K562 (cell line): ENCODE measurements around the gene XPR1. TPM values are rescaled to one million over a fixed set of nuclear protein-coding genes. Genes with fewer than 3 reads are reported as not detected.

Experiments
- ARHGAP35 ChIP-seq: fragments of 450-650 bp; IDR thresholded peaks from 2 replicates; pipeline ENCODE4 v1.6.1; 2018; ENCODE audit not compliant: partially characterized antibody
- CHD4 ChIP-seq: fragments of 200-600 bp; sonication (generic); IDR thresholded peaks from 3 replicates; pipeline ENCODE4 v1.6.1; 2012; ENCODE audit warnings: low read depth, mild to moderate bottlenecking, mixed read lengths, low read length, inconsistent platforms; ENCODE audit not compliant: insufficient read depth, insufficient replicate concordance, poor library complexity, severe bottlenecking
- HDAC1 ChIP-seq, 2 experiments: fragments of 450-650 bp; IDR thresholded peaks; 2 replicates each; pipeline ENCODE4 v1.6.1; 2016 to 2017; ENCODE audit warnings: inconsistent platforms in 1 of 2, mild to moderate bottlenecking in 1 of 2, moderate library complexity in 1 of 2
- HNRNPL ChIP-seq: fragments of 200-400 bp; formaldehyde crosslinking; IDR thresholded peaks from 2 replicates; pipeline ENCODE4 v1.6.1; 2017; ENCODE audit warnings: low read depth, mild to moderate bottlenecking, low read length
- NCOA2 ChIP-seq, 2 experiments: fragments of 450-650 bp; IDR thresholded peaks; 2 replicates each; pipeline ENCODE4 v1.6.1; 2018; ENCODE audit warnings: mild to moderate bottlenecking in 2 of 2, moderate library complexity in 1 of 2; ENCODE audit not compliant: partially characterized antibody in 2 of 2
- NFIC ChIP-seq: fragments of 450-650 bp; IDR thresholded peaks from 2 replicates; pipeline ENCODE4 v1.6.1; 2017; ENCODE audit warnings: mild to moderate bottlenecking, inconsistent platforms
- SIN3A ChIP-seq, 2 experiments: fragments of 150-350 bp in 1 of 2; IDR thresholded peaks; 2 replicates each; pipeline ENCODE4 v1.6.1; 2011 to 2016; ENCODE audit warnings: borderline replicate concordance in 2 of 2, low read depth in 2 of 2, low read length in 2 of 2, mild to moderate bottlenecking in 2 of 2, moderate library complexity in 2 of 2; ENCODE audit not compliant: control insufficient read depth in 1 of 2
- SMARCC2 ChIP-seq: fragments of 450-650 bp; IDR thresholded peaks from 2 replicates; pipeline ENCODE4 v1.6.1; 2017; ENCODE audit warnings: antibody characterized with exemption, moderate library complexity, mild to moderate bottlenecking, low read depth
- TAL1 ChIP-seq: fragments of 450-650 bp; IDR thresholded peaks from 2 replicates; pipeline ENCODE4 v1.6.1; 2016; ENCODE audit warnings: mild to moderate bottlenecking
- ZNF197 ChIP-seq: fragments of 200-800 bp; sonication (Bioruptor generic); IDR thresholded peaks from 2 replicates; pipeline ENCODE4 v1.6.1; 2016; ENCODE audit warnings: low read depth, missing genetic modification characterization, missing compliant biosample characterization
- ZNF699 ChIP-seq: fragments of 250-450 bp; sonication (Bioruptor Pico); IDR thresholded peaks from 2 replicates; pipeline ENCODE4 v1.8.0; 2021; ENCODE audit warnings: mild to moderate bottlenecking, moderate library complexity; ENCODE audit not compliant: insufficient replicate concordance
- ZNF717 ChIP-seq: fragments of 250-450 bp; sonication (Bioruptor Pico); IDR thresholded peaks from 2 replicates; pipeline ENCODE4 v1.5.0; 2021
- polyA plus RNA-seq, 8 experiments: library from polyadenylated mRNA; depleted of rRNA in 4 of 8; stranded (reverse) in 5 of 8; unstranded in 3 of 8; fragments of >200 nt; fragmentation: Nextera tagmentation in 2 of 8; fragmentation: Illumina TruSeq in 1 of 8; extraction: Ambion mirVana in 2 of 8; extraction: Trizol in 1 of 8; gene quantifications; 2 replicates each; pipeline versions ENCODE4 v1.2.1 to v1.2.3, GENCODE V29; 2011 to 2014; ENCODE audit warnings: inconsistent platforms in 1 of 8, missing spikeins in 1 of 8
- total RNA-seq, 7 experiments: library from RNA; depleted of rRNA in 6 of 7; stranded (reverse); fragments of >200 nt in 6 of 7; fragmentation: Illumina TruSeq in 2 of 7; extraction: Trizol in 2 of 7; gene quantifications; 2 replicates each; pipeline versions ENCODE4 v1.2.1 to v1.2.3, GENCODE V29; 2011 to 2021; ENCODE audit warnings: low replicate concordance in 1 of 7
- TF ChIP-seq, protein P1 (sequence below), 2 experiments: fragments of 450-650 bp; IDR thresholded peaks; 2 replicates each; pipeline ENCODE4 v1.6.1; 2018; ENCODE audit warnings: mild to moderate bottlenecking in 2 of 2, low read depth in 1 of 2; ENCODE audit not compliant: partially characterized antibody in 2 of 2
- TF ChIP-seq, protein P2 (sequence below): fragments of 250-450 bp; sonication (Bioruptor Pico); IDR thresholded peaks from 2 replicates; pipeline ENCODE4 v1.8.0; 2021; ENCODE audit warnings: moderate library complexity, mild to moderate bottlenecking, inconsistent platforms

Gene XPR1
- total and polyA plus RNA-seq, 9 of the 15 experiments (the other 6 are each of a cell fraction or from before 2014, with no cell fraction given), result 3.0 to 66.2 (median 38.6) TPM

DNA sequence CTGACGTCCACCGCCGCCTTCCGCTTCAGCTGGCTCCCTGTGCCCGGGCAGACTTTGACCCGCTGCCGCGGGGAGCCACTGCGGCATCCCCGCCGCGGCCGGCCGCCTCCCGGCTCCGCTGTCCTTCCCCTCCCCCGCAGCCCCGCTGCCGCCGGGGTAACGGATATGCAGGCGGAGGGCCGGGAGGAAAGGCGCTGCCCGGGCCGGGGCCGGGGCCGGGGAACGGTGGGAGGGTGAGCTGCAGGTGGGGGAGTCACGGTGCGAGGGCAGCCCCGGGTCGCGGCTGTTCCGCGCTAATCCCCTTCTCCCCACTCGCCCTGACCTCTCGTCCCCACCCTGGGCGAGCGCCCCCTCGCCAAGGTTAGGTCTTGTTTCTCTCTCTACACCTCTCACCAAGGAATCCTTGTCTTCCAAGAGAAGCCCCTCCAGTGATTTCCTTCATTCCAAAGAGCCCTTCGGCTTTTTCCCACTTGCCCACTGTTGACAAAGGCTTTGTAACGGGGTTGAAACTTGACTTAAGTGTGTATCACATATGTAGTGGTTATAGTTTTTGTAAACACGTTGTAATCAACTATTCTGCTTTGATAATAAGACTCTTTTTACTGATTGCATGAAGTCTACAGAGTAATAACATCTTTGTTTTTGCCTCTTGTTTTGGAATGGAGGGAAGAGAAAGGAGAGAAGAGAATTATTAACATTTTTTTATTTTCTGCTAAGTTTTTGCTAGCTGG lies 669 bp downstream of the XPR1 start (continued):
- TF ChIP-seq, protein P1, sequence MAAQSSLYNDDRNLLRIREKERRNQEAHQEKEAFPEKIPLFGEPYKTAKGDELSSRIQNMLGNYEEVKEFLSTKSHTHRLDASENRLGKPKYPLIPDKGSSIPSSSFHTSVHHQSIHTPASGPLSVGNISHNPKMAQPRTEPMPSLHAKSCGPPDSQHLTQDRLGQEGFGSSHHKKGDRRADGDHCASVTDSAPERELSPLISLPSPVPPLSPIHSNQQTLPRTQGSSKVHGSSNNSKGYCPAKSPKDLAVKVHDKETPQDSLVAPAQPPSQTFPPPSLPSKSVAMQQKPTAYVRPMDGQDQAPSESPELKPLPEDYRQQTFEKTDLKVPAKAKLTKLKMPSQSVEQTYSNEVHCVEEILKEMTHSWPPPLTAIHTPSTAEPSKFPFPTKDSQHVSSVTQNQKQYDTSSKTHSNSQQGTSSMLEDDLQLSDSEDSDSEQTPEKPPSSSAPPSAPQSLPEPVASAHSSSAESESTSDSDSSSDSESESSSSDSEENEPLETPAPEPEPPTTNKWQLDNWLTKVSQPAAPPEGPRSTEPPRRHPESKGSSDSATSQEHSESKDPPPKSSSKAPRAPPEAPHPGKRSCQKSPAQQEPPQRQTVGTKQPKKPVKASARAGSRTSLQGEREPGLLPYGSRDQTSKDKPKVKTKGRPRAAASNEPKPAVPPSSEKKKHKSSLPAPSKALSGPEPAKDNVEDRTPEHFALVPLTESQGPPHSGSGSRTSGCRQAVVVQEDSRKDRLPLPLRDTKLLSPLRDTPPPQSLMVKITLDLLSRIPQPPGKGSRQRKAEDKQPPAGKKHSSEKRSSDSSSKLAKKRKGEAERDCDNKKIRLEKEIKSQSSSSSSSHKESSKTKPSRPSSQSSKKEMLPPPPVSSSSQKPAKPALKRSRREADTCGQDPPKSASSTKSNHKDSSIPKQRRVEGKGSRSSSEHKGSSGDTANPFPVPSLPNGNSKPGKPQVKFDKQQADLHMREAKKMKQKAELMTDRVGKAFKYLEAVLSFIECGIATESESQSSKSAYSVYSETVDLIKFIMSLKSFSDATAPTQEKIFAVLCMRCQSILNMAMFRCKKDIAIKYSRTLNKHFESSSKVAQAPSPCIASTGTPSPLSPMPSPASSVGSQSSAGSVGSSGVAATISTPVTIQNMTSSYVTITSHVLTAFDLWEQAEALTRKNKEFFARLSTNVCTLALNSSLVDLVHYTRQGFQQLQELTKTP (IDR thresholded peaks at IDR 0.05; ENCODE audit: low read depth in 1 of 2, partially characterized antibody in 2 of 2), result peak in 1 of 2 experiments; percentile 33
- TF ChIP-seq ZNF699 (CRISPR knock-in tag) (no peak), TAL1 (no peak), SMARCC2 (no peak; the same call in 1 of the 2 replicates), NCOA2 (IDR thresholded peaks at IDR 0.05; ENCODE audit: partially characterized antibody in 2 of 2) (no peak), NFIC (no peak; the same call in 1 of the 2 replicates), ZNF717 (no peak), HDAC1 (IDR thresholded peaks at IDR 0.05) (peak in 1 of 2 experiments; percentile 85; a peak in 1 of 4 replicates), HNRNPL (no peak), ZNF197 (CRISPR knock-in tag) (no peak), SIN3A (IDR thresholded peaks at IDR 0.05; ENCODE audit: borderline replicate concordance in 2 of 2, control insufficient read depth in 1 of 2, low read depth in 2 of 2, low read length in 2 of 2) (peak; percentile 51 to 52; a peak in 2 of 4 replicates), ARHGAP35 (no peak), CHD4 (no peak)
- TF ChIP-seq, protein P2, sequence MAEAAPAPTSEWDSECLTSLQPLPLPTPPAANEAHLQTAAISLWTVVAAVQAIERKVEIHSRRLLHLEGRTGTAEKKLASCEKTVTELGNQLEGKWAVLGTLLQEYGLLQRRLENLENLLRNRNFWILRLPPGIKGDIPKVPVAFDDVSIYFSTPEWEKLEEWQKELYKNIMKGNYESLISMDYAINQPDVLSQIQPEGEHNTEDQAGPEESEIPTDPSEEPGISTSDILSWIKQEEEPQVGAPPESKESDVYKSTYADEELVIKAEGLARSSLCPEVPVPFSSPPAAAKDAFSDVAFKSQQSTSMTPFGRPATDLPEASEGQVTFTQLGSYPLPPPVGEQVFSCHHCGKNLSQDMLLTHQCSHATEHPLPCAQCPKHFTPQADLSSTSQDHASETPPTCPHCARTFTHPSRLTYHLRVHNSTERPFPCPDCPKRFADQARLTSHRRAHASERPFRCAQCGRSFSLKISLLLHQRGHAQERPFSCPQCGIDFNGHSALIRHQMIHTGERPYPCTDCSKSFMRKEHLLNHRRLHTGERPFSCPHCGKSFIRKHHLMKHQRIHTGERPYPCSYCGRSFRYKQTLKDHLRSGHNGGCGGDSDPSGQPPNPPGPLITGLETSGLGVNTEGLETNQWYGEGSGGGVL (CRISPR knock-in tag), result no peak
- TF ChIP-seq, all 486 proteins: peak for 83
